GM19023 (cell line): ENCODE data around the gene EDNRA.

Source experiments
- ATAC-seq: cut with Tn5 transposase; IDR thresholded peaks from one replicate; pipeline ENCODE4 v1.9.1; 2021; ENCODE audit warnings: mild to moderate bottlenecking, moderate library complexity; ENCODE audit not compliant: unreplicated experiment

EDNRA gene

GRCh38 chr4:147496500-147496899, 15.6 kb downstream of the EDNRA start:
- ATAC-seq = no peak

GRCh38 chr4:147498031-147498660, 17.2 kb downstream of the EDNRA start:
- ATAC-seq = no peak

- no peak for ATAC-seq
These were observed 27.4 kb downstream of the EDNRA start for GRCh38 chr4:147508346-147508745.

DNA sequence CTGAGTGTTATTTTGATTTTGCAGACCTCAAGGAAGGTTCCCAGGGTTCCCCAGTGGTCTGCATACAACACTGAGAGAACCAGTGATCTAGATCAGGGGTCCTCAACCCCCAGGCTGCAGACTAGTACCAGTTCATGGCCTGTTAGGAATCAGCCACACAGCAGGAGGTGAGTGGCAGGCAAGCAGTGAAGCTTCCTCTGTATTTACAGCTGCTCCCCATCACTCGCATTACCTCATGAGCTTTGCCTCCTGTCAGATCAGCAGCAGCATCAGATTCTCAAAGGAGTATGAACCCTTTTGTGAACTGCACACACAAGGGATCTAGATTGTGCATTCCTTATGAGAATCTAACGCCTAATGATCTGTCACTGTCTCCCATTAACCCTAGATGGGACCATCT, 28.5 kb downstream of the EDNRA start:
- no peak for ATAC-seq

- ATAC-seq = no peak
These were observed 30.2 kb downstream of the EDNRA start for GRCh38 chr4:147510962-147511668.

DNA sequence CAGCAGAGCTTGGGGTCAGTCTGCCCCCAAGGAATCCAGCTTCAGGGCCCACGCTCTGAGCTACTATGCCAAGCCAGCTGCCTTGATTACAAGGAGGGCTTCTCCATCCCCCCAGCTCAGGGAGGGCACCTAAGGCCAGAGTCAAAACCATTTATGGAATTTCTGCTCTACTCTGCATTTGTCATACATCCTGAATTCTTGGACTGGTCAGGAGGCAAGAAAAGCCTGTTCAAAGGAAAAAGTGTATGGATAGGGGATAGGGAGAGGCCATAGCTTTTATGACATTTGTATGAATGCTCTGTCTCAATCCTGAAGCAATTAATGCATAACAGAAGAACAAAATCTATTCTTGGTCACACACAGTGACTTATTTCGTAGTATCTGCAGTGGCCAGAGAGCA, 32.2 kb downstream of the EDNRA start:
- no peak for ATAC-seq

- ATAC-seq = no peak
These were observed 33.1 kb downstream of the EDNRA start for GRCh38 chr4:147513952-147514351.

GRCh38 chr4:147515220-147515936, 34.5 kb downstream of the EDNRA start:
- no peak for ATAC-seq

DNA sequence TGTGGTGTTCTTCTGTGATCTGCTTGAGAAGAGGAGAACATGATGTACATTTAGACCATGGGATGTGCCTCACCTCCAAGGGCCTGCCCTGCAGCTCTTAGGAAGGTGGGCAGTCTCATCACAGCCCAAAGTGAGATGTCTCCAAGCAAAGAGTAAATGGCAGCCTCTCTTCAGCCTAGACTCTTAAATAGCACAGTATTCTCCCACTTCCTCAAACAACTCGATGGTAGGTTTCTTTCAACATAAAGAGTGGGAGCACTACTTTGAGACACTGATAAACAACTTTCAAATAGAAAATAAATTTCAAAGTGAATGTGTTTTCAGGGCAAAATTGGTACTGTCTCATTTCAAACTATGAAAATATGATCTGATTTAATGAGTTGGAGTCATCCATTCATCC, 35.2 kb downstream of the EDNRA start:
- no peak for ATAC-seq

GRCh38 chr4:147518086-147518485, 37.2 kb downstream of the EDNRA start:
- no peak for ATAC-seq

GRCh38 chr4:147518846-147519767, 38.2 kb downstream of the EDNRA start:
- ATAC-seq = peak; percentile 91

DNA sequence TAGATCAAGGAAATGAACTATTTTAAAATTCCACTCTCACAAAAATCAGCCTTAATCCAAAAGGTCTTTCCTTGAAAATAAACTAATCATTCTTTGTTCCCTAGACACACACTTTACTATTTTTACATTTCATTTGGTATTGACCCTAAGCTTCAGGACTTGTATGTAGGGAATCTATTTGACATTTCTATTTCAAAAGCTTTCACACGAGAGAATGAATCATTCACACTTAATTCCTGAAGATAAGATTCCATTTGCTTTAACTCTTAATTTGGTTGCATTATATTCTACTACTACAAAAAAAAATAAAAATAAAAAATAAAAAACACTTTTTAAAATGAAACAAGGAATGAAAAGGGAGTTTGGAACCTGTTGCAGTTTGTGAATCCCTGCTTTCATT, 43.7 kb downstream of the EDNRA start:
- ATAC-seq = no peak

DNA sequence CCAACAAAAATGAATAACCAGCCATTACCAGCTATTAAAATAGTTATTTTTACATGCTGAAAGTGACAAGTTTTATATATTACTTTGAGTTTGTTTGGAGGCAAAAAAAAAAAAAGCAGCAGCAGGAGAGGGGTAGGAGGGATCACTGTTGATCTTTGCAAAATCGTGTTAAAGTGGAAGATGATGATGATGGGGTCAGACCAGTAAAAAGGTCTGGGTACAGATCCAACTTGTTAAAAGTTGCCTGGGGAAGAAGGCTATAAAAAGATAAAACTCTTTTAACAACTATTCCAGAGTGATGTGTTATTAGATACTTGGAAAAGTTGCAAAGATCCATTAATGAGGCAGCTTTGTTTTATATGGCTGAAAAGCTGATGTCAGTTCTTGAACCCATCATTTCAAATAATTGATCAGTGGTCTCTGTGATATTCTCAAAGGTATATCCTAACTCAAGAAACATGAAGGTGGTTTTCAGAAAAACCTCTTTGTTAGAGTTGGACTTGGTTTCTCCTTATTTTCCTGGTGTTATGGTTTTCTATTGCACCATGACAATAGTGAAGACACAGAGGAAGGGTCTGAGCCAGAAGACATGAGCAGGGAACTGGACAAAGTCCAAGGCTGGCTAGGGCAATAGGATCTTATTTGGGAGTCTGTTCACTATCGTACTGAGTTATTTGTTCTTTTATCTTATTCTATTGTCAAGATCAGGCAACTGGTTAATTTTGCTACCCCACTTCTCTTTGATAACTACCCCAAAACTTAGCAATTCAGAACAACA, 44.8 kb downstream of the EDNRA start:
- no peak for ATAC-seq

DNA sequence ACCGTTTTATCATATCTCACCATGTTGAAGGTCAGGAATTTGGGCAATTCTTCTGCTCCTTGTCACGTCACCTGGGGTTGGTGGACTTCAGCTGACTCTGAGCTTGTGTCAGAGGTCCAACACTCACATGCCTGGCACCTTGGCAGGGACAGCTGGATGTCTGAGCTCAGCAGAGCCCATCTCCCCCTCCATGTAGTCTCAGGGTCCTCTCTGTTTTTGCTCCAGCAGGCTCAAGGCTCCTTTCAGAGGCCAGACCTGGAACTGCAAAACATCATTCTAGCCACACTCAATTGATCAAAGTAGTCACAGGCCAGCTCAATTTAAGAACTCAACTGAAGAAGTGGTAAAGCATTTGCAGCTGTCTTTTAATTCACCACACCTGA, 45.4 kb downstream of the EDNRA start:
- ATAC-seq = no peak

DNA sequence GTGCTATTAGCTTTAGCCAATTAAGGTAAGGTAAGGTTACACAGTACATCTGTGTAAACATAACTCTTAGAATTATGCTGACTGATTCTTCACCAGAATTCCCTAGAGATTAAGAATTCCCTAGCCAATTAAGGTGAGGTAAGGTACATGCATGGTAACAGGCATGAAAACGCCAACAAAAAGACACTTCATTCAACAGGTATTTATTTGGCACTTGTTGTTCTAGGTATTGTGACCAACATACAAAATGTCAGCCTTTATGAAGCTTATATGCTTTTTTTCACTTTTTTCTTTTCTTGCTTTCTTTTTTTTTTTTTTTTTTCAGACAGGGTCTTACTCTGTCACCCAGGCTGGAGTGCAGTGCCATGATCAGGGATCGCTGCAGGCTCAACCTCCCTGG, 47.2 kb downstream of the EDNRA start:
- ATAC-seq = no peak

DNA sequence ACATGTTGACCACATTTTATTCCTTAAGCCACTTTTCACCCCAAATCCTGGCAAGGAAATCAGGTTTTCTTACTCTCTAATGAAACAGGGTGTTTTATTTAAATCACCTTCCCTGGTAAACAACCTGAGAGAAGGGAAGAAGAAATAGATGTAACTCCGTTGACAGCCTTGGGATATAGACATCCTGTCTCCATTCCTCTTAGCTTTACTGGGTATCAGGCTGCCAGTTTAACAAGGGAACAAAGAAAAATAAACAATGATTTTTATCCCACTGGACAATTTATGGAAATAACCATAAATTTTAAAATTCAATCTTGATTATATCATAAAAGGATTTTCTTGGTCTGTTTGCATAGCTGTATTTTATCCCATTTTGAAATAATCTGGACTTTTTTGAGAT, 49.2 kb downstream of the EDNRA start:
- ATAC-seq = no peak

GRCh38 chr4:147530723-147531122, 49.8 kb downstream of the EDNRA start:
- no peak for ATAC-seq

DNA sequence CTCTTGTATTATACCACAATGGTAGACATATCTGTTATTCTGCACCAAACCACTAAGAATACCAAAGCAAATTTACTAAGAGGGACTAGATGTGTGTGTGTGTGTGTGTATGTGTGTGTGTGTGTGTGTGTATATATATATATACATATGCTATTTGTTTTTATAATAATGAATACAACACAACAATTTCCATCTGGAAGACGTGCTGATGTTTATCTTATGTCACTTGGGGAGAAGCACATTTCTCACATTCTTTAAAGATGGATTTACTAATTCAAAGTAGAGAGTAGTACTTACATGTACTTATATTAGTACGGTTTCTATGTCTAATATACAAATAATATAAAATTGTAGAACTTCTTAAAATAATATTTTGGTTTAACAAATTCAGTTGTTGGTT, 52.0 kb downstream of the EDNRA start:
- no peak for ATAC-seq

DNA sequence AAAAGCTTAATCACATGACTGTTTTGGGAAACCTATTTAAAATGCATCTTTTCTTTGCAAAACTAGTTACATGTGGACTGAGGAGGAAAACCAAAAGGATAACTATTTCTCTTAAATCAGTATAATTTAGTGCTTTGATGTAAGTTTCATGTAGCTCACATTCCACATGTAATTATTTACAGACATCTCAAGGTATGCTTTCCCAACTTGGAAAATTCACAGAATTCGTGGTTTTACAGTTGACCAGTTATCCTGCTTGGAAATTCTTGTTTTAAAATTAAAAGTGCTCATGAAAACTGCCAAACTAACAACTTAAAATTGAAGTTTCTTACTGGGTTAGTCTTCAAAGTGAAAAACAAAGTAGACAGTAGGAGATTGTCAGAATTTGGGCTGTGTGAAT, 52.4 kb downstream of the EDNRA start:
- ATAC-seq = no peak

GRCh38 chr4:147535124-147535523, 54.2 kb downstream of the EDNRA start:
- no peak for ATAC-seq
